Raji (cell line): Measurements from ENCODE around the gene SEC22C.

Source experiments
- POLR2A ChIP-seq: IDR thresholded peaks from 2 replicates; pipeline ENCODE4 v1.6.1; 2011; ENCODE audit warnings: low read depth, low read length, control low read depth; ENCODE audit not compliant: insufficient read depth

SEC22C gene, protein sequence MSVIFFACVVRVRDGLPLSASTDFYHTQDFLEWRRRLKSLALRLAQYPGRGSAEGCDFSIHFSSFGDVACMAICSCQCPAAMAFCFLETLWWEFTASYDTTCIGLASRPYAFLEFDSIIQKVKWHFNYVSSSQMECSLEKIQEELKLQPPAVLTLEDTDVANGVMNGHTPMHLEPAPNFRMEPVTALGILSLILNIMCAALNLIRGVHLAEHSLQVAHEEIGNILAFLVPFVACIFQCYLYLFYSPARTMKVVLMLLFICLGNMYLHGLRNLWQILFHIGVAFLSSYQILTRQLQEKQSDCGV

DNA sequence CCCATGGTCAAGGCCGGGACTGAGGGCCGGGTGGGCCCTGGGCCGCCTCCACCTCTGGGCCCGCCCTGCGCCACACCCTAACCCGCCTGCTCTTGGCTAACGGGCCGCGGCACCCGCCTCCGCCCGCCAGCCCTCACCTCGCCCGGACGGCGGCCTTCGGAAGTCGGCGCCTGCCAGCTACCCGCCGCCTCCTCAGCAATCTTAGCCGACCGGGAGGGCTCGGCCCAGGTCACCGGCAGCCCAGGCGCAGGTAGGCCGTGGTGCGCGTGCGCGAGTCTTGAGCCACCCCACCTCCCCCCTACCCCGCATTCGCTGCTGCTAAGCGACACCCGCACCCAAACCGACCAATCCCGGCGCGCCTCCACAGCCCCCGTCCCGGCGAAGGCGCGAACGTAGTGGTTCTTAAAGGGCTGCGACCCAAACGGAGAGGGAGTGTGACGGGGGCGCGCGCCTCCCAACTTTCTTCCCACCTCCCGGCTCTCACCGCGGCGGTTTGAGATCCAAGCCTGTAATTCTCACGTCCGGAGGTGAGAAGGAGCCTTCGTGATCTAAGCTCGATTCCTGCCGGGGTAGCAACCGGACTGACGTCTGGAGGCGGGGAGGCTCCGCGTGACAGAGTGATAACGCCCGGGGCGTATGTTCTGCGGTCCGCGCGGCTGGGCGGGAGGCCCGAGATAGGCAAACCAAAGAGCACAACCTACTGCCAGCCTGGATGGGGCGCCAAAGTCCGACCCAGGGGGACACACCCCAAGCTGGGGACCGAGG lies at the start of gene SEC22C:
TSS of gene SEC22C (minus strand) at position 259 of the 765 bp plus-strand sequence. CDS start 12,921 bp downstream, outside the sequence.
- TF ChIP-seq POLR2A = peak; percentile 92

DNA sequence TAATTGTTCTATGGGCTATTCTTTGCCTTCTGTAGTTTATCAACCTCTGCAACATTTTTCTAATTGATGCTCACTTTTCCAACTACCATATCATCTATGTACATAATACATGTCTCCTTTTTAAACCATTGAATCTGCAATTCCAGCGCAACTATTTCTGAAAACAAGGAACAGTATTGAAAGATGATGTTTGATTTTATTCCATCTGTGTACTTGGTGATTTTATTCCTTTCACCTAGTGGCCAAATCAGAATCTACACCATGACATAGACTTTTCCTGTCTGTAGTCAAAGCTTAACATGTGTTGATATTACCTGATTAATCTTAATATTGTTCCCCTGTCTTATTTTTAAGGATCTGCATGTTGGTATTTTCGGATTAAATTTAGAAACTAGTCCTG lies 31.7 kb upstream of the SEC22C start:
- TF ChIP-seq POLR2A = no peak

DNA sequence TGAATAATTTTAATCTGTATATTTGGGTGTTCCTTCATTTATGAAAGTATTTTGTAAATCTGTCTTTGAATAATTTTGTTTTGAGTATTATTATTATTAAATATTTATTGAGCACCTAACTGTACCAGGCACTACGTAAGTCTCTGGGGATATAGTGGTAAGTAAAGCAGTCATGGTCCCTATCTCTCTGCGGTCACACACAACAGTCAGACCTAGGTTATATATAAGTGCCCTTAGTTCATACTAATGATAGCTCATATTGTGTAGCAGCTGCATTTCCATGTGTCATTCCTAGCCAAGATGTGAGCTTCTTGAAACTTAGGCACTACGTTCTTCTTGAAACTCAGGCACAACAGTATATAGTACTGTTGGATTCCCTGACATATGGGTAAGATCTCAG lies 31.2 kb upstream of the SEC22C start:
- TF ChIP-seq POLR2A = no peak

DNA sequence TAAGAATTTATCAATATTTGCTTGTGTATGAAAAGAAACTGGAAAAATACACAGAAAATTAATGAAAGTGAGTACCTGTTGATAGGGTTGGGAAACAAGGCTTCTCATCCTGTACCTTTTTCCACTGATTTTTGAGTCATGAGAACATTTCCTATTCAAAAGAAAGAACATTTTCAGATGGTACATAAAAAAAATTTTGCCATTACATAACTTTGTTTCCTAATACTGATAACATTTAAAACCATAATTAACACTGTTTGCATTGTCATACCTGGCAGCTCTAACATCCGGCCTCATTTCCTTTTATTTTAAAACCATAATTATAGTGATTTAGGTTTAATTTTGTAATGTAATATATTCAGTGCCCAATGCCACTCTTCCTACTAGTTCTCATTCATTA lies 30.4 kb upstream of the SEC22C start:
- no peak for TF ChIP-seq POLR2A

DNA sequence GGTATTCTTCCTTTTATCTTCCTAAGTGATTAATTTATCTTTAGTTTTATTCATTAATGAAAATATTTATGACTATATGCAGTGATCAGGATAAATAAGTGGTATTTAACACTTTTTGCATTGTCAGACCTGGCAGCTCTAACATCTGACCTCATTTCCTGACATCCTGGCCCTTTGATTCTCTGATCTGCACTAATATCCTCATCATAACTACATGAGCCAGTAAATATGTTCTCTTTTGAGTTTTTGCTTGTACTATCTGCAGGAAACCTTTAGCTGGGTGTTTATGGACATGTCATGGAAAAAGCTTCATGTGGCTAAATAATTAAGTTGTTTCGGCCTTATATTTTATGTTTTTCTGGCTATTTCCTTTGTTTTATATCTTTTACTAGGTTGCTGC lies 29.2 kb upstream of the SEC22C start:
- no peak for TF ChIP-seq POLR2A

DNA sequence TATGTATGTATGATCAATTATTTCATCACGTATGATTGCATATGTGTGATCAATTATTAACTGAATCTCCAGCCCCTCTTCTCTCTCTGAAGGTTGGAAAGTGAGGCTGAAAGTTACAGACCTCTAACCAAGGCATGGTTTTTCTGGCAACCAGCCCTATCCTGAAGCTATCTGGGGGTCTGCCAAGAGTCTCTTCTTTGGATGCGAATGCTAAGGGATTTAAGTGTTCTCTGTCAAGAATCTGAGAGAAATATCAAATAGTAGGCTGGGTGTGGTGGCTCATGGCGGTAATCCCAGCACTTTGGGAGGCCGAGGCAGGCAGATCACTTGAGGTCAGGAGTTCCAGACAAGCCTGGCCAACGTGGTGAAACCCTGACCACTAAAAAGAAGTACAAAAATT lies 26.8 kb upstream of the SEC22C start:
- TF ChIP-seq POLR2A = no peak

DNA sequence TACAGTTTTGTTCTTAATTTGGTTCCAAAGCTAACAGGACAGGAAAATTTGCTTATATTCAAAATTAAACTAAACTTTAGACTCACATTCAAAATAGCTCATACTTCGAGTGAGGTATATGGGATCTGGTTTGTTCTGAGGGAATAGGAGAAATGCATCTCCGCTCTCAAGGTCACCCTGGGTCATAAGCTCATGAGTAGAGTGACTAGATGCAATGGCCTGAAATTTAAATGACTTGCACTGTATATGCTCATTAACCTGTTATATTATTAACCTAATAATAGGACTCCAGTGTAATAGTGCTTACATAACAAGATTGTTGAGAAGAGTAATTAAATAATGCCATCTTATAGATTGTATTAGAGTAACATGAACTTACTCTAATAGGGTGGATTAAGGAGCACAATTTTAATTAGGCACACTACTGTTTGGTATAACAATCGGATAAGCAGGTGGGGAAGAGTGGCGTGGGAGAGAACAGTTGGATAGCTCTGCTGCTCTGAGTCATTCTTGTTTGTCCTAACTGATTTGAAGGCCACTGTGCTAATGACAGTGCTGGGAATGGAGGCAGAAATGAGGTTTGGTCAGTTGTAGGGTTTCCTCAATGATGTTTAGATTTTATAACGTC lies 23.9 kb upstream of the SEC22C start:
- no peak for TF ChIP-seq POLR2A

DNA sequence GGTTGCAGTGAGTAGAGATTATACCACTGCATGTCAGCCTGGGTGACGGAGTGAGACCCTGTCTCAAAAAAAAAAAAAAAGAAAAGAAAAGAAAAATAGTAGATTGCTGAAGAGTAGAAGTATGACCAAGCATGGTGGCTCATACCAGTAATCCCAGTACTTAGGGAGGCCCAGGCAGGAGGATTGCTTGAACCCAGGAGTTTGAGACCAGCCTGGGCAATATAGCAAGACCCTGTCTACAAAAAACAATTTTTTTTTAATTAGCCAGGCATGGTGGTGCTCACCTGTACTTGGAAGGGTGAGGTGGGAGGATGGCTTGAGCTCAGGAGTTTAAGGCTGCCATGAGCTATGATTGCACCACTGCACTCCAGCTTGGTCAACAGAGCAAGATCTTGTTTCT lies 21.2 kb upstream of the SEC22C start:
- no peak for TF ChIP-seq POLR2A

DNA sequence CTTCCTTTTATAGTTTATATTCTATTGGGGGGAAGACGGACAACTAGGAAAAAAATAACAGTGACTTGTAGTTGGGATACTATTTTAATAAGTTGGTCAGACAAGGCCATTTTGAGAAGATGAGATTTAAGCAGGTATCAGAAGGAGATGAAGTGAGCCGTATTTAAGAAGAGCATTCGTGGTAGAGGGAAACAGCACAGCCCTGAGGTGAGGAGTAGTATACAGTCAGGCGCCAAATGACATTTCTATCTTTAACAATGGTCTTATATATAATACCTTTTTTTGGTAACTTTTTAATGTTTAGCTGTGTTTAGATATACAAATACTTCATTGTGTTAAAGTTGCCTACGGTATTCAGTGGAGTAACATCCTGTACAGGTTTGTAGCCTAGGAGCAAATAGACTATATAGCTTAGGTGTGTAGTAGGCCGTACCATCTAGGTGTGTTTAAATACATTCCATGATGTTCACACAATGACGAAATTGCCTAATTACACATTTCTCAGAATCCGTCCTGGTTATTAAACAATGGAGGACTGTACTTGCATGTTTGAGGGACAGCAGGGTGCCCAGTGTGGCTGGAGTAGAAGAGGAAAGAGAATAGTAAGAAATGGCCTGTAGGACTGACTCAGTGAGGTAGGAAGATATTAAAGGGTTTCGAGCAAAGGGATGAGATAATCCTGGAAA lies 20.3 kb upstream of the SEC22C start:
- TF ChIP-seq POLR2A = no peak

DNA sequence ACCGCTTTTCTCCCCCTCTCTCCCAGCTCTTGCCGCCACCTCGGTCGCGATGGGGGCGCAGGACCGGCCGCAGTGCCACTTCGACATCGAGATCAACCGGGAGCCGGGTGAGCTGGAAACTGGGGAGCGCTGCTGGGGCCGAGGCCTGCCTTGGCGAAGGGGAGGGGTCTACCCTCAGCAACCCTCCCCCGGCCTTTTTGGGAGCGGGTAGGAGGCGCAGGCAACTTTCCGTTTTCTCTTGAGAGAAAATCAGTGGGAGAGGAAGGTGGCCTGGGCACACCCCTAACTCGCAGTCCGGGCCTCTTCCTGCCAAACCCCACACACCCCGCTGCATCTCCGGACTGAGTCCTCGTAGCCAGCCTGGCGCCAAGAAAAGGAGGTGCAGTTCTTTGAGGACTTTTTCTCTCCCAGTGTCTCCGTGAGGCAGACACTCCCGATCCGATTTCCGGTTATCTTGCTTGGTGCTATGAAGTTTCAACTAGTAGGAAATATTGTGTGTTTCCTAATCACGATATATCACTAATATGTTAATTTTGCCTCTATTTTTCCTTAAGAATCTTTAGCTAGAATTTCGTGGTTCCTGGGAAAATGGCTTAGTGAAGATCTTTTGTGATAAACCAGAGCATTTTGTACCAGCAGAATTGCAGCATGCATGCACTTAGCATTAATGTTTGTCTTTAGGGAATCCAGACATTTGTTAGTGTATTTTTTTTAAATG lies 19.4 kb upstream of the SEC22C start:
- no peak for TF ChIP-seq POLR2A

DNA sequence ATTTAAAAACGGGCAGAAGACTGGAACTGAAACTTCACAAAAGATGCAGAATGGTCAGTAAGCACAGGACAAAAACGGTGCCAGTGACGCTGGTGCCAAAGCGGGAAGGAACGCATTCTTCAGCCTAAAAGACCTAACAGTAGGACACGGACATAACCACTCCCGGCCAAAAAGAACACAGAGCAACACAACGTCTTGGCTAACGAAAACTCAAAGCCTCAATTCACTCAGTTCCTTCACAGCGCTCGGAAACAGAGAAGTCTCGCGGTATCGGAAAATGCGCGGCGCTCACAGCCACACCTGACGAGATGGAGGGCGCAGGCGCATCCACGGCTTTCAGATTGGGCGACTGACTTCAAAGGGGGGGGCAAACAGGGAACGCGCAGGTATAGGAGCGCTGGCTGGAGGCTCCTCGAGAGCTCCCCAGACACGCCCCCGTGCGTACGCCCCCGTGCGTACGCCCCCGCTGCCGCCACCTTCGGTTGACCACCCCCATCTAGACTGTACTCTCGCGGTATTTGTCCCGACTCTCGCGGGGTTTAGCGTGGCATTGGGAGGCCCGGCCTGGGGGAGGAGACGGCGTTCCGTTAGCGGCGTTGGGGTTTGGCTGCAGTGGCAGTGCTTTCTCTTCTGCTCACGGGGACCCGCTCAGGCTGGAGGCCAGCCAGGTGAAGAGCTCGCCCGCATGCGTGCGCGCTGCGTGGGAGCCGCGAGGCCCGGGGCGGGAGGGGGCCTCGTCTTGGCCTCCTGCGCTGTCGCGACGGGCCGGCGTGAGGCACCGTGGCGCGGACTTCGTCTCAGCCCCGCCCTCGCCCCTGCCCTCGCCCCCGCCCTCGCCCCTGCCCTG lies 18.6 kb upstream of the SEC22C start, which contains the start of gene NKTR:
TSS of gene NKTR (plus strand) at position 576 of the 847 bp plus-strand sequence. CDS start 321 bp downstream, outside the sequence.
- peak; percentile 95 for TF ChIP-seq POLR2A

DNA sequence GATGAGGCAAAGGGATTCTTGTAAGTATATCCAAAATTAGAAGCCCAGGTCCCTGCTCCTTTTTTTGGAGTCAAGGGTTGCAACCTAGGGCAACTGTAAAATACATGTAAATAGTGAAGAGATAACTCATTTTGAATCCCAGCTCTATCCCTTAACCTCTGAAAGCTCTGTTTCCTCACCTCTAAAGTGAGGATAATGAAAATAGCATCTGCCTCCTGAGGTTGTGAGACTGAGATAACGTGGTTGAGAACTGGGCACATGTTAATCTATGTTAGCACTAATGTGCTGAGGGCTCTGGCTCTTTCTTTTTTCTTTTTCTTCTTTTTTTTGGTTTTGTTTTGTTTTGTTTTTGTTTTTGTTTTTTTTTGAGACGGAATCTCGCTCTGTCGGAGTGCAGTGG lies 13.9 kb upstream of the SEC22C start:
- TF ChIP-seq POLR2A = no peak

DNA sequence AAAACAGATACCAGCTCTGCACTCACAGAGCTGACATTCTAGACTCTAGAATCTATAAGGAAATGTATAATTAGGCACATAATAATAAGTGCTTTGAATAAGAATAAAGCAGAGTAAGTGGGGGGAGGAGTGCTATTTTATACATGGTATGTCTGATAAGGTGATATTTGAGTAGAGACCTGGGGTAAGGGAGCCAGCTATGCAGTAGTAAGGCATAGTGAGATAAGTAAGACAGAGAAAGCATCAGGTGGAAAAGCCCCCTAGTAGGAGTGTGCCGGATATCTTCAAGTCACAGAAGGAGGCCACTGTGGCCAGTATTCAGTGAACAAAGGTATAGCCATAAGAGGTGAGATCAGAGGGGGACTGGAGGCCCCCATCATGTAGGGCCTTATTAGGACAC lies 11.9 kb upstream of the SEC22C start:
- TF ChIP-seq POLR2A = no peak

DNA sequence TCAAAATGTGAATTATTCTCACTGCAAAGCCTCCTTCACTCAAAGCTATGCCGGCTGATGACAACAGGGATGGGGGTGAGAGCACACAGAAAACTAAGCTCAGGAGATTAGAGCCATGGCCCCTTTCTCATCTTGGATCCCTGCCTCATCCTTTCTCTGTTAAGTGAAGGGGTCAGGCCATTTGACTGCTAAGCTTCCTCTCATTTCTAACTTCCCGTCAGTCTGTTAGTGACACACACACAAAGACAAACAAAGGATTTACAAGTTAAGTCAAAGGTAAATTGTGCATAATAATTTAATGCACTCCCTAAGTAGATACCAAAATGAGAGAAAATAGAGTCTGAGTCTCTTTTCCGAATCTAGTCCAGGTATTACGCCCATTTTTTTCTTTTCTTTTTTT lies 10.0 kb upstream of the SEC22C start:
- no peak for TF ChIP-seq POLR2A
